CD4-positive, alpha-beta T cell treated with Interleukin-17A for 1 hour (primary cell): Measurements from ENCODE around the gene TMEM114.

Experiments used
- DNase-seq: peaks from one replicate; pipeline ENCODE4 v3.0.0-alpha.2; 2020

TMEM114 gene

DNA sequence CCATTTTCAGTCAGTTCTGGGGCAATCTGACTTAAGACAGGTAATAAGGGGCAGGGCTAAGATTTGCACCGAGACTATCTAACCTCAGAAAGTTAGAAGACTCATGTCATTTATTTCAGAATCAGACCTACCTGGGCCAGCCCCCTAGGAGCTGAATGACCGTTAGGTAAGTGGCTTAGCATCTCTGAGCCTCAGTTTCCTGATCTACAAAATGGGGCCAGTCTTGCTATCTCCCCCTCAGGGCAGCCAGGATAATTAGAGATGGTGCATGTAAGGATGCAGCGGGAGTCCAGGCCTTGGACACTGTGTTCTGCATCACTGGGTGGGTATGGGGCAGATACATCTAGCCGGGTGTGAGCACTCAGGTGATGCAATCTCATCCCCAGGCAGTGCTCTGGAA, 20.8 kb upstream of the TMEM114 start:
- no peak for DNase-seq

DNA sequence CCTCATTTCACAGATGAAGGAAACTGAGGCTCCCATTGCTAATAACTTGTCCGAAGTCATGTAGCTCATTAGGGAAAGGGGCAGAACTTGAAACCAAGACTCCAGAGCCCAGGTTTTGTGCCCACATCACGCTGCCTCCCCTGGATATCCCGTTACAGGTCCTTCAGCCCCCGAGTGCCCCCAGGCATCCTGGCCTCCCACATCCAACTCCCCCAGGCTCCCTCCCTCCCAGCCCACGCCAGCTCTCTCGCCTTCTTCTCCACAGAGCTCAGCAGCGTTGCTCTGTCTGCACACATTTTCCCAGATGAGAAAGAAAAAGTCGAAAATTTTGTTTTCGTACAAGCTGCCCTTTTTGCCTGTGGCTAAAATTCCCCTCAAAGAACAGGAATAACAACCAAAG, 16.9 kb upstream of the TMEM114 start:
- no peak for DNase-seq

GRCh38 chr16:8605554-8605953, 15.2 kb upstream of the TMEM114 start:
- DNase-seq = no peak

- DNase-seq = no peak
Measured at GRCh38 chr16:8600144-8600775, 9.9 kb upstream of the TMEM114 start.

- DNase-seq = no peak
Measured at GRCh38 chr16:8596581-8596980, 6.3 kb upstream of the TMEM114 start.

GRCh38 chr16:8595783-8596182, 5.5 kb upstream of the TMEM114 start:
- DNase-seq = no peak

GRCh38 chr16:8594149-8594666, 3.9 kb upstream of the TMEM114 start:
- no peak for DNase-seq

- DNase-seq = no peak
Measured at GRCh38 chr16:8591451-8591850, 1.1 kb upstream of the TMEM114 start.

- no peak for DNase-seq
Measured at GRCh38 chr16:8590811-8591210, 500 bp upstream of the TMEM114 start.

- no peak for DNase-seq
Measured at GRCh38 chr16:8589057-8589899, 1.0 kb downstream of the TMEM114 start.

DNA sequence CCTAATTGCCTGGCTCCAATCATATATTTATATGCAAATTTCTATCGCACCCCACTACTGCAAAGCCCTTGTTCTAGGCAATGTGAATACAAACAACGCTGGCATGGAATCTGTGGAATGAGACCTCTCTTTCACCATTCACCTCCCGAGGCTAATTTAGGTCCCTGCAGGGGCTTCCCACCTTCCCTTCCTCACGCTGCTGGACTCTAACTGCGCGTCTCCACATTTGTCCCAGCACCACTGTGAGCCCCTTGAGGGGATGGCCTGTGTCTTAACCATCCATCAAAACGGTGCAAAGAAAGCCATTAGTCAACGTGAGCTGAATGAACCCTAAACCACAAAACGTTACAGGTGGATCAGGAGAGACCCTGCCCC, 1.6 kb downstream of the TMEM114 start:
- no peak for DNase-seq

DNA sequence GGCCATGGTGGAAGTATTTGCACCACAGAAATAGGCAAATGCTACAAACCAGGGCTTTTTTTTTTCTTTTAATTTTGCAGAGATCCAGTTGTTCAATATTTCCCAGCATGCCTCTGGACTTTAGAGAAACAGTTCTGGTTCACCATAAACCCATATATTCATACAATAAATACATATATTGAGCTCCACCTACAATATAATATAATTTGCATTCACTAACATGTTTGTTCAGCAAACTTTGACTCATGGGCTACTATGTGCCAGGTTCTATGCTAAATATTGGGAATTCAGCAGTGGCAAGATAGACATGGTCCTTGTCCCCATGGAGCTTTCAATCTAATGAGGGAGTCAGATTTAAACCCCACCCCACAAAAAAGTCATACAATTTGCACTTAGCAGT, 3.2 kb downstream of the TMEM114 start:
- no peak for DNase-seq

GRCh38 chr16:8585857-8586256, 4.5 kb downstream of the TMEM114 start:
- no peak for DNase-seq

- DNase-seq = no peak
Measured at GRCh38 chr16:8585041-8585440, 5.3 kb downstream of the TMEM114 start.

GRCh38 chr16:8583732-8584131, 6.6 kb downstream of the TMEM114 start:
- no peak for DNase-seq

DNA sequence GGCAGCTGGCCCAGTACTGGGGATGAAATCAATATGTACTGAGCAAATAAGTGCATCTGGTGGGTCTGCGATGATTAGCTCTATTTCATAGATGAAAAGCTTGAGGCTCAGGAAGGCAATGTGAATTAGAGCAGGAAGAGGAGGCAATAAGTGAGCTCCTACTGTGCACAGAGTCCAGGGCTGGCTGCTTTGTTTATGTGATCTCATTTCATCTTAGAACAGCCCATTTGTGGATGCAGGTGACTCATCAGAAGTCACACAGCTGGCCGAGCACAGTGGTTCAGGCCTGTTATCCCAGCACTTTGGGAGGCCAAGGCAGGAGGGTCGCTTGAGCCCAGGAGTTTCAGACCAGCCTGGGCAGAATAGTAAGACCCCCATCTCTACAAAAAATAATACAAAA, 7.1 kb downstream of the TMEM114 start:
- no peak for DNase-seq

GRCh38 chr16:8581831-8582580, 8.3 kb downstream of the TMEM114 start:
- no peak for DNase-seq

DNA sequence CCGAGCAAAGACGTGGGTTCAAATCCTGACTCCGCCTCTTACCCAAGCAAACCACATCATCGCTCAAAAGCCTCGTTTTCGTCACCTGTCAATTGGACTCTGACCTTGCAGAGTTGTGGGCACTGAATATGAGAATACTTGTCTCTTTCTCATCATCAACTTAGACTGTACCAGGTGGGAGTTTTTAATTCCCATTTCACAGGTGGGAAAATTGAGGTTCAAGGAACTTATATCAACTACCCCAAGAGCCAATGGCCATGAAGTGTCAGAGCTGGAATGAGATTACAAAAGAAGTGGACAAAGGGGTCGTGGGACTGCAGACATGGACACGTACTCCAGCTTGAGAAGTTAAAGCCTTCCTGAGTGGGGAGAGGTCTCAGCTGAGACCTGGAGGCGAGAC, 10.8 kb downstream of the TMEM114 start:
- no peak for DNase-seq

GRCh38 chr16:8577678-8578304, 12.5 kb downstream of the TMEM114 start:
- no peak for DNase-seq

DNA sequence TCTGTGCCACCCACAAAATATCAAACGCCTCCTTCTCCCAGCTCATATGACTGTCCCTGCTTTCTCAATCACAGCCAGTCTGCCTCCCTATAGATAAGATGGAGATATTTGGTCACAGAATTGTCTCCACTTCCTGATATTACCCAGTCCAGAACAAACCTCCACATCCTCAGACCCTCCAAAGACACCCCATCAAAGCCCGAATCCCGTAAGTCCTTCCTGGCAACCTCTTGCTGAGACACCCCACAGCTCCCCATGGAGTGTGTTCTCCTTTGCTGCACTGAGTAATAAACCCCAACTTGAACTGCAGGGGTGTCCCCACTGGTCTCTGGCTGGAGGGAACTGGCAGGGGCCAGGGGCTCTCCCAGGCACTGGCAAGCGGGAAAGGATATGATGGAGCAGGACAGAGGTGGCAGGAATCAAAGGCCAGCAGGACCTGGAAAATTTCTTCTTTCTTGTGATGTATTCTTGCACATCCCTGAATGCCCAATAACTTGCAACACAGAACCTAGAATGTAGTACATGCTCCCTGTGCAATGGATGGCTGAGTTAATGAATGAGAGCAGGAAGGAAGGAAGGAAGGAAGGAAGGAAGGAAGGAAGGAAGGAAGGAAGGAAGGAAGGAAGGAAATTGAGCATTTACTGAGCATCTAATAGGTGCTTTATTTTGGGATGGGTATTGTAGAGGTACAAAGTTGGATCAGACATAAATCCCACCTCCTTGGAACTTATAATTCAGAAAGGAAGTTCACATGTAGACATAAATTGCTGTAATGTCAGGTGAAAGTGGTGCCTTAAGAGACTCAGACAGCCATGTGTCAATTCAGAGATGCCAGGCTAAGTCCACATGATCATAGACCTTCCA, 13.9 kb downstream of the TMEM114 start:
- DNase-seq = no peak

DNA sequence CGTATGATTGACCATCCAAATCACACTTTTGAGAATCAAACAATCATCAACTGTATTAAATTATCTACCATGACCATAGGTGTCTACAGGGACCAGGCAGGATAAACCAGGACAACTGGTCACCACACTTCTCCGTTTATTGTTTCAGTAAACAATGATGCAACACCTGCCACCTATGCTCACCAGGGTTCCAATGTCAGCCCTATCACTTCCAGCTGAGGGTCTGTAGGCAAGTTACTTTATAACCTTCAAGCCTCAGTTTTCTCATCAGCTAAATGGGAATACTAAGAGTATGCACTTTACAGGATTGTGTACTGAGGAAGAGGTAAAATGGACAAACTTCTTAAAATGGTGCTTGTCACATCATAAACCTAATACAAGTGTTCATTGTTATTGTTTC, 14.9 kb downstream of the TMEM114 start:
- no peak for DNase-seq
